Transverse colon (tissue), 4 donors: ENCODE measurements around the gene PGBD4.

Source experiments
- POLR2A ChIP-seq: fragments of 450-650 bp; IDR thresholded peaks from one replicate; pipeline ENCODE4 v1.6.1; 2016; ENCODE audit warnings: antibody characterized with exemption, mild to moderate bottlenecking, moderate library complexity
- POLR2AphosphoS5 ChIP-seq, 3 donors: sonication (generic); formaldehyde crosslinking; IDR thresholded peaks; one replicate each; pipeline ENCODE4 v1.6.1; 2016; ENCODE audit warnings: antibody characterized with exemption in 3 of 3
- TF ChIP-seq, protein P1 (sequence below), 5 experiments: fragments of 200-600 bp in 3 of 5; fragments of 450-650 bp in 2 of 5; sonication (generic) in 3 of 5; IDR thresholded peaks; 1 replicate in 2 of 5; 2 replicates in 3 of 5; pipeline ENCODE4 v1.5.1; 2016 to 2017; ENCODE audit warnings: antibody characterized with exemption in 5 of 5, inconsistent platforms in 3 of 5, mild to moderate bottlenecking in 2 of 5, moderate library complexity in 1 of 5

DNA sequence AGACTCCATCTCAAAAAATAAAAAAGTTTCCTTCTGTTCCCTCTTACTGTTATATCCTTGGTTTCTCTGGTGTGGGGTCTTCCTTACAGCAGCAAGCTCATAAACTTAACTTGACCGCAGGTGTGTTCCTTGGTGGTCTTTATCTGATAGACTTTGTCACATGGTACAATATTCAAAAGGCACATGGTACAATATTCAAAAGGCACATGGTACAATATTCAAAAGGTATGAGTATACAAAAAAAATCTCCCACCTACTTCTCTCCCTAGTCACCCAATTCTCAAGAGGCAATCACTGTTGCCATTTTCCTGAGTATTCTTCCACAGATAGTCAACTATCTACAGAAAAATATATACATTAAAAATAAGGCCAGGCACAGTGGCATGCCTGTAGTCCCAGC, 4.5 kb downstream of the PGBD4 start:
- TF ChIP-seq, protein P1, sequence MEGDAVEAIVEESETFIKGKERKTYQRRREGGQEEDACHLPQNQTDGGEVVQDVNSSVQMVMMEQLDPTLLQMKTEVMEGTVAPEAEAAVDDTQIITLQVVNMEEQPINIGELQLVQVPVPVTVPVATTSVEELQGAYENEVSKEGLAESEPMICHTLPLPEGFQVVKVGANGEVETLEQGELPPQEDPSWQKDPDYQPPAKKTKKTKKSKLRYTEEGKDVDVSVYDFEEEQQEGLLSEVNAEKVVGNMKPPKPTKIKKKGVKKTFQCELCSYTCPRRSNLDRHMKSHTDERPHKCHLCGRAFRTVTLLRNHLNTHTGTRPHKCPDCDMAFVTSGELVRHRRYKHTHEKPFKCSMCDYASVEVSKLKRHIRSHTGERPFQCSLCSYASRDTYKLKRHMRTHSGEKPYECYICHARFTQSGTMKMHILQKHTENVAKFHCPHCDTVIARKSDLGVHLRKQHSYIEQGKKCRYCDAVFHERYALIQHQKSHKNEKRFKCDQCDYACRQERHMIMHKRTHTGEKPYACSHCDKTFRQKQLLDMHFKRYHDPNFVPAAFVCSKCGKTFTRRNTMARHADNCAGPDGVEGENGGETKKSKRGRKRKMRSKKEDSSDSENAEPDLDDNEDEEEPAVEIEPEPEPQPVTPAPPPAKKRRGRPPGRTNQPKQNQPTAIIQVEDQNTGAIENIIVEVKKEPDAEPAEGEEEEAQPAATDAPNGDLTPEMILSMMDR (IDR thresholded peaks at IDR 0.05): no peak
- no peak for TF ChIP-seq POLR2A
- no peak for TF ChIP-seq POLR2AphosphoS5 (IDR thresholded peaks at IDR 0.05)
